NCI-H146 (cell line): ENCODE measurements around the gene FTO.

Experiments
- DNase-seq: peaks from one replicate; lab custom pipeline; 2025; lab: John Stamatoyannopoulos, UW

The FTO gene

DNA sequence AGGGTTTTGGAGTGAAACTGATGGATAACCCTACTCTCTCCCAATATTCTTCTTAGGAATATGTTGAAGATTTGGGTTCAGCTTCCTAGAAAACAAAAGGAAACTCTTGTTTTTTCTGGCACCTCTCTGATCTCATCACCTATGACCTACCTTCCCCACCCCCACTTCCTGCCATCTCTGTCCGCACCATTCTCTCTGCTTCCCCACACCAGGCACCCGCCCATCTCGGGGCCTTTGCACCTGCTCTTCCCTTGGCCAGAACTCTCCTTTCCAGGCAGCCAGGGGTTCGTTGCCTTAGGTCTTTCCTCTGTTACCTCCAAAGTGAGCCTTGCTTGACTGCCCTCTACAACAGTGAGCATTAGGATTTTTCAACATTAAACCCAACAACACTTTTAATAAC lies 423.0 kb downstream of the FTO start:
- no peak for DNase-seq

DNA sequence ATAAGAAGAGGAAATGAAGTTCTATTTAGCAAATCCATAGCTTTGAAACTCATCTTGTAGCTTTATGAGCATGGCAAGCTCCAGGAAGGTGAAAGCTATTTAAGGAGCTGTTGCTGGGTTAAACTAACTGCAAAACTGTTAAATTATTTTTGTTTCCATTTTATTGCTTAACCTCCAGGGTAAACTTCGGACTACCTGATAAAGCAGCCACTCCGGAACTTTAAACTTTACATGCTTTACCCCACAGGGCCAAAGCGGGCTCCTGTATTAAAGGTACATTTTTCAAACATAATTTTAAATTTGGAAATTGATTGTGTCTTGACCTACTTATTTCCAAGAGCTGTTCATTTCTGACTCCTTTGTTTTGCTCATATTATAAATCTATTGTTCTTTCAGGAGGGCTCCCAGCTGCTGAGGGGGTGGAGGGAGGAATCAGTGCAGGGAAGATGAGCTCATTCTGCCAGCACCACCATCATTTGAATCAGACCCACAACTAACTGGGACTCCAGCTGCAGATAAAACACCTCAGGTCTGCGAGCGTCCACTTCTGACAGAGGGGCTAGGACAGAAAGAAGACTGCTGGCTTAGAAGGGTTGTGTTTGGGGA lies 424.8 kb downstream of the FTO start:
- DNase-seq = no peak

DNA sequence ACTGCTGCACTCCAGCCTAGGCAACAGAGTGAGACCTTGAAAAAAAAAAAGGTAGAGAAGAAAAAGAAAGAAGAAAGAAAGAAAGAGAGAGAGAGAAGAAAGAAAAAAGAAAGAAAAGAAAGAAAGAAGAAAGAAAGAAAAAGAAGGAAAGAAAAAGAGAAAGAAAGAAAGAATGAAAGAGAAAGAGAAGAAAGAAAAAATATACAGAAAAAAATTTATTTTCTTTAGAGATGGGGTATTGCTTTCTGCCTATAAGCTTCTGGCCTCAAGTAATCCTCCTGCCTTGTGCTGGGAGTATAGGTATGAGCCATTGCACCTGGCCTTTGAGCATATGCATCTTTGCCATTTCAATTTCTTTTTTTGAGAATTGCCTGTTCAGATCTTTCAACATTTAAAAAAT lies 425.9 kb downstream of the FTO start:
- no peak for DNase-seq

DNA sequence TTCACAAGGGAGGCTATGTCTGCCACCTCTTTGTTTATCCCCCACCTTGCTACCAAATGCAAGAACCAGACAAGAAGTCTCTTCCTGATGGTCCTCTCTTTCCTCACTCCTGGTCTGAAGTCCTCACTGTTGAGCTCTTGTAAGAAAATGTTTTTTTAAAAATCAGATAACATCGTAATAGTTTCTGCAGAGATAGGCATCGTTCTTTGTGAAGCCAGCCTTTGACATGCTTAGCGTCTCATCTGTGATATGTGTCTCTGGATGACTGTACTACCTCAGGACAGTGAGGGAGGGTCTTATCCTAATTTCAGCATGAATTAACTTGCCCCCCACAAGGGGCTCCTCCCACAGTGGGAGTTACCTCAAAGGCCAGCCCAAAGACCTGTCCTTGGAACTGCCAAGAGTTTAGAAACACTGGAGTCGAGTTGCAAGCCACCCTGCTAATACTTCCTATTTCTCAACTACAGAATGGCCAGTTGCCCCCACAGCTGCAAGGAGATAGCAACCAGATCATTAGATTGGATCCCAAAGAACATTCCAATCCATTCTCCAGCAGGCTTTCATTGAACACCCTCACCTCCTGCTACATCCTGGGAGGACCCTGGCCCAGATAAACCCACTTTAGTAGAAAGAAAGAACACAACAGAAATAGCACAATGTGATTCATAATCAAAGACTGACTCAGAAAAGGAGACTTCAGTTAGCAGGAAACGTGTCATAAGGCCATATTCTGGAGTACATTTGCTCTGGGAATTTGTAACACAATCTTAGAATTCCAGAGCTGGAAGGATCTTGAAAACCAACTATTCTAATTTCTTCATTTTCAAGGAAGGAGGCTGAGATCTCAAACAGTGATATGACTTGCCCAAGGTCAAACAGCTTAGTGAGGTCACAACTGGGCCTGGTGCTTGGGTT lies 431.7 kb downstream of the FTO start:
- DNase-seq = no peak

DNA sequence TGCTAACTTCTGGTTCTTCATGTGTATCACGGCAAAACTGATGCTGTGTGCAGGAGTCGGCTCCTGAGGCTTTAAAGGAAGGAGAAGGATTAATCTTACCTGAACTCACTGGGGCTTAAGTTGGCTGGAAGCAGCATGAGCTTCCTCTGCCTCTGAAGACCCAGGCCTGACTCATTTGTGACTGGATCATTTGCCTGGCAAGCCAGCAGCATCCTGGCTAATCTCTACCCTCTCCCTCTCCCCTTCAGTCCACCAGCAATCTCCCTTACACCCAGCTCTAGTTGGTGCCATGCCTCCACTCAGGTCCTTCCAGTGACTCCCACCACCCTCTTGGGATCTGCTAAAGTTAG lies 432.3 kb downstream of the FTO start:
- DNase-seq = no peak

DNA sequence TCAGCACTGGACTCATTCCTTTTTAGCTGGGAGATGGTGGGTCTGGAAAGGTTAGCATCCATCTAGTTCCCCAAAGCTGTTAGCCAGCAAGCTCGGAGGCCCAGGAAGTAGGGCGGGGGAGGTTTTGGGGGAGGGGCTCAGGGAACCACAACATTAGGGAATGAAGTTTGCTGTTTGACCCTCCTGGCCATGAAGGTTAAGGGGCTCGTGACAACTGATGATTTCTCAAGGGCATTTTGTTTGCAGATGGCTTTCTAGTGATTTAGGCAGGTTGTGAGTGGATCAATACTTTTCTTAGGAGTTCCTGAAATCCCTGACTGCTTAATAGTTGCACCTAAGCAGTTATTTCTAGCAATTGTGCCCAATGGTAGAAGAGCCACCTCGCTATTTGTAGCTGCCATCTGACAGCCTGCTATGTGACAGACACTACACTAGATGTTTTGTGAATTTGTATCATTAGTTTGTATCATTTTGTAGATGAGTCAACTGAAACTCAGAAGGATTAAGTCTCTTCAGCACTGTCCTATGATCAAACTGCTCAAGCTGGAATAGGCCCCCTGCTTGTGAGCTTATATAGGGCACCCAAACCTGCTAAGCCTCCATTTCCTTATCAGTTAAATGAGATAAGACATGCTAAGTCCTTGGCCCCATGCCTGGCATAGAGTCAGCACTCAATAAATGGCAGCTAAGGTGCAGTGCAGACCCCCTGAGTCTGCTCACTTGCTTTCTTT lies 436.3 kb downstream of the FTO start:
- DNase-seq = no peak

DNA sequence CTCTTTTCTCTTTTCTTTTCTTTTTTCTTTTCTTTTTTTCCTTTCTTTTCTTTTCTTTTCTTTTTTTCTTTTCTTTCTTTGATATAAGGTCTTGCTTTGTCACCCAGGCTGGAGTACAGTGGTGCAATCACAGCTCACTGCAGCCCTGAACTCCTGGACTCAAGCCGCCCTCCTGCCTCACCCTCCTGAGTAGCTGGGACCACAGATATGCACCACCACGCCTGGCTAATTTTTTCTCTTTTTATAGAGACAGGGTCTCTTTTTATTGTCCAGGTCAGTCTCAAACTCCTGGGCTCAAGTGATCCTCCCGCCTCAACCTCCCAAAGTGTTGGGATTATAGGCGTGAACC lies 436.8 kb downstream of the FTO start:
- no peak for DNase-seq

DNA sequence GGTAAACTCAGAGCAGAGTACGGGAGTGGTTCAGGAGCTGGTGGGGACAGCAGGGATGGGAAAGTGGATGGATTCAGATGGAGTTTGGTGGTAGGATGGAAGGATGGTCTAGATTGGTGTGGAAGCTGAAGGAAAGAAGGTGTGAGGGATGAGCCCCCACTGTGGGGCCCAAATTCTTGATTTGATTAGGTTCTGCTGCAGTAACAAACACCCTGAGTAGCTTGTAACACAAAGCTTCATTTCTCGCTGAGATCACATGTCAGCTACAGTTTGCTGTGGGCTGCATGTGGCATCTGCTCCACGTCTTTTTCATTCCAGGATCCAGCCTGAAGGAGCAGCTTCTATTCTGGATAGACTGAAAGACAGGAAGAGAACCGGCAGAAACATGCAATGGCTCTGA lies 438.8 kb downstream of the FTO start:
- no peak for DNase-seq

DNA sequence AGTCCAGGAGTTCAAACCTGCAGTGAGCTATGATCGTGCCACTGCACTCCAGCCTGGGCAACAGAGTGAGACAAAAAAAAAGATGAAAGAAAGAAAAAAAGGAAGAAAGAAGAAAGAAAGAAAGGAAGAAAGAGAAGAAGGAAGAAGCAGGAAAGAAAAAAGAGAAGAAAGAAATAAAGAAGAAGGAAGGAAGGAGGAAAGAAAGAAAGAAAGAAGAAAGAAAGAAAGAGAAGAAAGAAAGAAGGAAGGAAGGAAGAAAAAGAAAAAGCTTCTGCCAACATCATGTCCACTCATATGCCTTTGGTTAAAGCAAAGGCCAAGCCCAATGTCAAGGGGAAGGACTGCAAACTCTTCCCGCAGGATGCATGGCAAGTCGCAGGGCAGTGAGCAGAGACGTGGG lies 439.5 kb downstream of the FTO start:
- DNase-seq = no peak

DNA sequence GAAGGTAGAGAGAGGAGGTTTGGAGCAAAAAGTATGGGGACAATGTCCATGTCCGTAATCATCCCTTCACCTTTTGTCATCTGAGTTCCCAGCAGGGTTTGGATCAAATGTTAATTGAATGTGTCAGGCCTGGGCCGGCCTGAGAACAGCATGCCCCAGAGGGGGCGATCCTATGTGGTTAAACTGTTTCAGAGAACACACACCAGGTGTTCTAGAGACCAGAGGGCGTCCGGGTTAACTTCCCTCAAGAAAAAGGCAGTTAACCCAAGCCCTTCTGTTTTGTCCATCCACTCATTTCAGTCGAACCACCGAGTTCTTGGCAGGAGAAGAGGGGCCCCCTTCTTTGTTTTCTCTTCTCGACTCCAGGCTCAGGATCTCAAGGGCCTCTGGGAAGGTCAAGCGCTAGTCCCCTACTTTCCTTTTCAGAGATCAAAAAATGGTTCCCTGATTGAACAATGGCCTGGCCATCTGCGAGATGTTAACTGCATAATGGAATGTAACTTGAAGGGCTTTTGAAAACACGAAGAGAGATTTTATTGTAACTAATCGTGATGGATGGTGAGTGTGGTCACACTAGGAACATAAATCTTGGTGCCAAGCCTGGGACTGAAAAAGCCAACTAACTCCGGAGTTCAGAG lies 440.1 kb downstream of the FTO start:
- peak; percentile 15 for DNase-seq

DNA sequence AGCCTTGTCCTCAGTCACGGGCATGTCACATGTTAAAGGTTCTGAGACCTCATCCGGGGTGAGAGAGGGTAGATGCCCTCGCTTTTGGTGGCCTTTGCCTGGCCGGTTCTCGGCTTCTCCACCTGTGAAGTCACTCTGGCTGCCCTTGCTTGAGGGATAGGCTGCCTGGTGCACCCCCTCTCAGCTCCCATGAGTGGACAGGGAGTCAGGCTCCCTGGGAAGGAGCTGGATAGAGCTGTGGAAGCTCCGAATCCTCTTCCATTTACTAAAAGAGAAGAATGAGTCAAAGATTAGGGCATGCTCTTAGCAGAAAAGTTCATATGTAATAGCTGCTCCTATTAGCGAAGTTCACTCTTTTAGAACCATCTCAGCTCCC lies 440.6 kb downstream of the FTO start:
- no peak for DNase-seq

DNA sequence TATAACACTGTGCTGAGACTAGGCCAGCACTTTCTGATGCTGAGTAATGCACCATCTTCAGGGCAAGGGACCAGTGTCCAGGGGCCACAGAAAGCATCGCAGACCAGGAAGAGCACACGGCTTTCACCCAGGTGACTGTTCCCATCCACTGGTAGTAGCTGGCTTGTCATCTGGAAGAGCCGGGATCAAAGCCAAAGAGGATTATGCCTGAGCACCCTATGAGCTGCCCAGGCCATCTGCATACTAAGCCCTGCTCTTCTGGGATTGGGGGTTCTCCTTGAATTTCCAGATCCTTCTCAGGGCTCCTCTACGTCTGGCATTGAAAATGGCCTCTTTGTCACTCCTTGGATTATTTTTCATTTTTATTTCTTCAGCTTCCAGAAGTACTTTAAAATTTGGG lies 441.9 kb downstream of the FTO start:
- DNase-seq = no peak

DNA sequence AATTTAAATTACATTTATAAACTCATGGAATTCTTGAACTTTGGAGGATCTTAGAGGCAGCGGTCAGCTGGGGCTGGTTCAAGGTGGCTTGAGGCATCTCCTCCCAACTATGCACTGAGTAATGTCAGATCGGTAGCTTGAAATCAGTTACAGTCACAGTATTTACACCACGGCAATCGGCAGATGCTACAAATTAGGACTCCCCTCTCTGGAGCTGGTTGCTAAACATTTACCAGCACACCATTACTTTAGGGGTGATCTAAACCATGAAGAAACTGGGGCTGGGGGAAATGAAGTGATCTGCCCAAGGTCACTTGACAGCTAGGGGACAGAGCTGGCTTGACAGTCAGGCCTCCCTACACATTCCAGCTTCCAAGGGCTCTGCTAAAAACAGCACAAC lies 445.0 kb downstream of the FTO start:
- DNase-seq = no peak

DNA sequence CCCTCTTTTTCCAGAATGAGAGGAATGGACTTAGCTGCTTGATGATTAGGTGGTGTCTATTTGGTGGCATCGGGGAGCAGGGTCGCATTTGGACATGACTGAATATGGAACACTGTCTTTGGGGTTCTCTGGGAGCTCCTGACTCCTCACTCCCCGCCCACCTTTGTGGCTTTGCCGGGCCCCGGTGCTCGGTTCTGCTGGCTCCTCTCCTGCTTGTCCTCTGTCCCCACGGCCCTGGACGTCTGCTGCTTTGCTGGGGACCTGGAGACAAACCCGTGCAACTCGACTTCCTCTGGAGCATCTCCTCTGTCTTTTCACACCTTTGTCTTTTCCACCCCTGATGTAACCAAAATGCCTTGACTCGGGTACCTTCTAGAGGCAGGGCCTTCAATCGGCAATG lies 446.9 kb downstream of the FTO start:
- no peak for DNase-seq

DNA sequence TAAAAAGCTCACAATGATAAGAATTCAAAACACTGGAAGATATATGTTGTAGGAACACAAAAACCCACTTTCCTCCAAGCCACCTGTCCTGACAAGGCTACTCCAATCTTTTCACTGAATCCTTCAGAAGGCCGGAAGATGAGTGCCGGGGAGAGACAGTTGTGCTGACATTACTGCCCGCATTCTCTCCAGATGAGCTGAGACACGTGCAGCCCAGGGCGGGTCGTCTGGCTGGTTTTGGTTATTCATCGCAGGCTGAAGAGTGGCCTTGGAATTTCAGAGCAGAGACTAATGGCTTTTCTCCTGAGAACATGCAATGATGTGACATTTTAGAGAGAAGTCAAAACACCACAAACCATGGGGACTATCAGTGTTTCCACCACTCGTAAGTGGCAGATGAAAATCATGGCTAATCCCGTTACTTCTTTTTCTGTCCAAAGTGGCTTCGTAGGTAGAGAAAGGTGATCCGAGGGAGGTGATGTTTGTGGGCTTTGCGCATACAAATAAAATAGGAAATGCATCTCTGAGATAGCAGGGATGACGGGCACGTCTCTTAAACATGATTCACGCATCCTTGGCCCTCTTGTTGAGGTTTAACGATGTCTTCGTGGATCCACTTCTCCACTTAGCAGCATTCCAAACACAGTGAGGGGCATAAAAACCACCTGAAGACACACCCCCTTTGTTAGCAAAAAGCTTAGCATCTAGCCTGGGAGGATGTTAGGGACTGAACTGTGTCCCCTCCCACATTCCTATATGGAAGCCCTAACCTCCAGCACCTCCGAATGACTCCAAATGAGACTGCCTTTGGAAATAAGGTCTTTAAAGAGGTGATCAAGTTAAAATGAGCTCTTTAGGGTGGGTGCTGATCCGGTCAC lies 448.6 kb downstream of the FTO start:
- no peak for DNase-seq

DNA sequence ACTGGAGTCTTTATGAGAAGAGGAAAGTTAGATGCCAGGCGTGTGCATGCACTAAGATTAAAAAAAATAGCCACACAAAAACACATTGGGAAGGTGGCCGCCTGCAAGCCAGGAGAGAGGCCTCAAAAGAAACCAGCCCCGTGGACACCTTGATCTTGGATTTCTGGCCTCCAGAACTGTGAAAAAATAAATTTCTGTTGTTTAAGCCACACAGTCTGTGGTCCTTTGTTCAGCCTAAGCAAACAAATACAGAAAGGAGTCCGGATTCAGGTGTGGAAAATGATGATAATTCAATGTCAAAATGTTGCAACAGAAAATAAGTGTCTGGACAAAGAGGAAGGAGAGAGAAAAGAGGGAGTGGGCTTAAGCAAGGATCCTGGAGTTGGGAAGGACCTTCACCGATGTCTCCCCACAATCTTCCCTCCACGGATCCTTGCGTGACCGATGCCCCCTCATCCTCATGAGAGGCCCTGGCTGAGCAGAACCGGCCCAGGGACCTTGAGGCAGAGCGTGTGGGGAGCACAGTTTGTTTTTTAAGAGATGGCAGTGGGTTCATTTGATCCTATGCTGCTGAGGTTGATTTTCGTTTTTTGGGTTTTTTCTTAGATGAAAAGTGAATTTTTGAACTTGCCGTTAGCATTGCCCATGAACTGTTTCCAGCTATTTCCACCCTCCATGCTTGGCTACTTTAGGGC lies 449.4 kb downstream of the FTO start:
- no peak for DNase-seq

DNA sequence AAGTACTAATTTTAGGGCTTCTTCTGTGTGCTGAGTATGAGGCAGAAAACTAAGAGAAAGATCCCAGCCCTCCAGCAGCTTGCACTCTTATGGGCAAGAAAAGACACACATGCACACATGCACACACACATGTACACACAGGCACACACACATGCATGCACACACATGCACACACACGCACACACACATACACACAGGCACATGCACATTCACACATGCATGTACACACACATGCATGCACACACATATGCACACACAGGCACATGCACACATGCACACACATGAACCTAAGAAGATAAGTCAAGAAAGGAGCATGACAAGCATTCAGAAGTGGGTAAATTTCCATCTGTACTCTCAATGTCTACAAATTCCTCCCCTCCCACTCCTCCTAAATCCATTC lies 452.4 kb downstream of the FTO start:
- DNase-seq = no peak

DNA sequence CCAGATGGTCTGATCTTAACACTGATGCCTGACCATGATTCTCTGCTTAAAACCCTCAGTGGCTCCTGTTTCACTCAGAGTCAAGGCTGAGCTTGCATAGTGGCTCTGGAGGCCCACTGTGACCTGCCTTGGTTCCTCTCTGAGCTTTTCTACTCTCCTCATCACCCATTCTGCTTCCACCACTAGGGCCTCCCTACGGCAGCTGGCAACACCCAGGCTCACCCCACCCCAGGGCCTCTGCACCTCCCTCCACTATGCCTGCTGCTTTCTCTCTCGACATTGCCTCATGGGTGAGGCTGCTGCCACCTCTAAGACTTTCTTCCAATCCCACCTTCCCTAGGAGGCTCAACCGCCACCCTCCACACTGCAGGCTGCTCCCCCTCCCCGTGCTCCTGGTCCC lies 455.0 kb downstream of the FTO start:
- no peak for DNase-seq

DNA sequence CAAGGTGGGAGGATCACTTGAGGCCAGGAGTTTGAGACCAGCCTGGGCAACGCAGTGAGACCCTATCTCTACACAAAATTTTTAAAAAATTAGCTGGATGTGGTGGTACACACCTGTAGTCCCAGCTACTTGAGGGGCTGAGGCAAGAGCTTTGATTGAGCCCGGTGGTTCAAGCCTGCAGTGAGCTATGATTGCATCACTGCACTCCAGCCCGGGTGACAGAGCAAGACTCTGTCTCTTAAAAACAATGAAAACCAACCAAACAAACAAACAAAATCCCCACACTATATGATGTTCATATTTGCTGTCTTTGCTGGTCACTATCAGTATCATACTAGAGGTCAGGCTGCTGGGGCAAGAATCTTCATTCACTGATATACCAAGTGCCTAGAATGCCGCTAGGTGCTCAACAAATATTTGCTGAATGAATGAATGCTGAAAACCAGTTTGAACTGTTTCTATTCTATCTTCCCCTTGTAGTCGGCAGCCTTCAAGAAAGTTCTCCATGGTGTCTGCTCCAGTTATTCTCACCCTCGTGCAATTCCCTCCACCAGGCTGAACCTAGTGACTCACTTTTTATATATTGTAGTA lies 455.6 kb downstream of the FTO start:
- no peak for DNase-seq

DNA sequence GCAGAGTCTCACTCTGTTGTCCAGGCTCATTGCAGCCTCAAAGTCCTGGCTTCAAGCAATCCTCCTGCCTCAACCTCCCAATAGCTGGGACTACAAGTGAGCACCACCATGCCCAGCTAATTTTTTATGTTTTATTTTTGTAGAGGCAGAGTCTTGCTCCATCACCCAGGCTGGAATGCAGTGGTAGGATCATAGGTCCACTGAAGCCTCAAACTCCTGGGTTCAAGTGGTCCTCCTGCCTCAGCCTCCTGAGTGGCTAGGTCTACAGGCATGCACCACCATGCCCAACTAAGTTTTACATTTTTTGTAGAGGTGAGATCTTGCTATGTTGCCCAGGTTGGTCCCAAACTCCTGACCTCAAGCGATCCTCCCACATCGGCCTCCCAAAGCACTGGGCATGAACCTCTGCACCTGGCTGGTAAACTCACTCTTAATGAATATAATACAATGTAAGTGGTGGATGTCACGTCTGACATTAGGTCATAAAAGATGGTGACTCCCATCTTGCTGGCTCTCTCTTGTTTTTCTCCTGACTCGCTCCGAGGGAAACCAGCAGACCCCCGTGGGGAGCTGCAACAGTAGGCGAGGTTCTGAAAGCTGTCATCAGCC lies 456.4 kb downstream of the FTO start:
- DNase-seq = no peak
